Upper lobe of right lung (tissue), 1 donor: ENCODE data around the gene SYT12. TPM values are rescaled to one million over a fixed set of nuclear protein-coding genes. Genes with fewer than 3 reads are reported as not detected.

Experiments
- ATAC-seq: fragments of 200-7000 bp; cut with Tn5 transposase; one replicate; pipeline ENCODE4 v1.9.1; 2020; ENCODE audit warnings: mild to moderate bottlenecking, moderate library complexity
- DNase-seq: peaks from one replicate; pipeline ENCODE4 v3.0.0-alpha.2; 2020
- H3K27ac ChIP-seq: fragments of 200-600 bp; one replicate; pipeline ENCODE4 v1.8.0; 2022
- H3K27me3 ChIP-seq: fragments of 200-600 bp; one replicate; pipeline ENCODE4 v1.8.0; 2022; ENCODE audit warnings: mild to moderate bottlenecking
- H3K36me3 ChIP-seq: fragments of 200-600 bp; one replicate; pipeline ENCODE4 v1.8.0; 2022
- H3K4me1 ChIP-seq: fragments of 200-600 bp; one replicate; pipeline ENCODE4 v1.8.0; 2022
- H3K4me3 ChIP-seq: fragments of 200-600 bp; one replicate; pipeline ENCODE4 v1.8.0; 2022; ENCODE audit warnings: mild to moderate bottlenecking
- H3K9me3 ChIP-seq: fragments of 200-600 bp; one replicate; pipeline ENCODE4 v1.8.0; 2022
- CTCF ChIP-seq: fragments of 200-600 bp; IDR thresholded peaks from one replicate; pipeline ENCODE4 v1.8.0; 2022; ENCODE audit warnings: antibody characterized with exemption
- intact Hi-C: fragments of 100-400 bp; cut with DNase I; formaldehyde crosslinking; loops from one replicate; pipeline ENCODE4 v1.11.0; 2022
- total RNA-seq: library from RNA; stranded (reverse); fragmentation: NEBNext Ultra II Directional; extraction: Animal tissue kit (Norgen Biotek cat#: 25700); gene quantifications from one replicate; pipeline ENCODE4 v1.2.1, GENCODE V29; 2021
- donor health status: DM: no; HTN: yes; CAD: no; lungs with severe emphysema.

The SYT12 gene
- total RNA-seq, 1 donor from 2014 or later, result not detected

DNA sequence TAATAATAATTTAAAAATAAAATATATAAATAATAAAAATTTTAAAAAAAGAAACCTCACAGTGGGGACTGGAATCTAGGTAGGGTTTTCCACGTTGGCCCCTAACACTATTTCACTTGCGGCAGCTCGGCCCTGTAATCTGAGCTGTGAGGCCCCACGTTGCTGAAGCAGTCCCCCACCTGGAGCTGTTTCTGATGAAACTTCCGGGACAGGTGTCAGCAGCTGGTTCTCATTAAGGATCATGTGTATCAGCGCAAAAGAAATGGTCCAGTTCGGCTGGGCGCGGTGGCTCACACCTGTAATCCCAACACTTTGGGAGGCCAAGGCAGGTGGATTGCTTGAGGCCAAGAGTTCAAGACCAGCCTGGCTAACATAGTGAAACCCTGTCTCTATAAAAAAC is 51.0 kb downstream of the SYT12 start:
- Histone ChIP-seq H3K36me3 (no peaks in the 10 kb centered on the region), H3K27ac (no peak overlapping the region), H3K4me3 (no peak overlapping the region), H3K9me3 (no peaks in the 10 kb centered on the region), H3K4me1 (no peaks in the 10 kb centered on the region), H3K27me3 (no peaks in the 10 kb centered on the region)
- no peak for ATAC-seq
- TF ChIP-seq CTCF, result no peak
- DNase-seq, result no peak
- intact Hi-C loops, result no loop called here

DNA sequence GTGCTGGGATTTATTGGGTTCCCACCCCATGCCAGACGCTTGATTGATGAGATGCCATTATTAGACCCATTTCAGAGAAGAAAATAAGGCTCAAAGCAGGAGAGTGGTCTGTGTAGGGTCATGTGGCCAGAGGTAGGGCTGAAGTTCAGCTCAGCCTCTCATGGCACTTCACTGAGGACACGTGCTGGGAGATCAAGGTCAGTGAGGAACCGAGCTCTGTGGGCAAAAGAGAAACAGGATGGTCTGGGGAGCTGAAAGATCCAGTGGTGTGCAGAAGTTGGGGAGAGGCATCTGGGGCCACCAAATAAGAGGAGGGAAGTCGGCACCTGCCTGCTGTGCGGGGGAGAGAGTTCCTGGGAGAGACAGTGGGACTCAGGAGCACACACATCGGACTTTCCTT is 53.3 kb downstream of the SYT12 start:
- Histone ChIP-seq H3K4me1 (no peaks in the 10 kb centered on the region), H3K9me3 (no peaks in the 10 kb centered on the region), H3K4me3 (no peak overlapping the region), H3K27me3 (no peaks in the 10 kb centered on the region), H3K36me3 (no peaks in the 10 kb centered on the region), H3K27ac (no peak overlapping the region)
- TF ChIP-seq CTCF, result no peak
- intact Hi-C loops, result no loop called here
- no peak for ATAC-seq
- DNase-seq, result no peak

DNA sequence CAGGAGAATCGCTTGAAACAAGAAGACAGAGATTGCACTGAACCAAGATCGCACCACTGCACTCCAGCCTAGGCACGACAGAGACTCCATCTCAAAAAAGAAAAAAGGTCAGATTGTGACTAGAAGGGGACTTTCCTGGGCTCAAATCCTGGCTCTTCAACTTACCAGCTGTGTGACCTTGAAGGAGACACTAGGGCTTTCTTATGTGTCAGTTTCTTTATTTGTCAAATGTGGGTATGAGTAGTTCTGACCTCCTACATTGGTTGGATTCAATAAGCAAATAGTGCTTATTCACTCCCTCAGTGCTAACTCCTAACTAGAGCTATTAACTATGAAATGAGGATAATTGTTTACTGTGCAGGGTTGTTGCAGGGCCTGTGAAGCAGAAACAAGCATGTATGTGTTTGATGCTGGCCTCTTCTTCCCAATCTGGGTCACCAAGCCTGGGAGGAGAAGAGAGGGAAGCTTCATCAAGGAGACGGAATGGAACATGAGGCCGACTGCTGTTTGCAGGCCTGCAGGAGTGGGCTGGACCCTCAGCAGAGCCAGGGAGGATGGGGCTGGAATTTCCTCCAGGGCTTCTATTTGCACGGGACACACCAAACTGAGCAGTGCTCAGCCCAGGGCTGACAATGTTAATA is 56.3 kb downstream of the SYT12 start:
- DNase-seq (no peak), ATAC-seq (no peak)
- no peak overlapping the region for H3K27ac ChIP-seq
- TF ChIP-seq CTCF, result no peak
- H3K36me3 ChIP-seq, result no peaks in the 10 kb centered on the region
- intact Hi-C loops, result no loop called here
- no peaks in the 10 kb centered on the region for H3K9me3 ChIP-seq
- H3K4me1 ChIP-seq, result peaks cover 8% of the 10 kb centered on the region
- H3K4me3 ChIP-seq, result no peak overlapping the region
- H3K27me3 ChIP-seq, result no peaks in the 10 kb centered on the region

DNA sequence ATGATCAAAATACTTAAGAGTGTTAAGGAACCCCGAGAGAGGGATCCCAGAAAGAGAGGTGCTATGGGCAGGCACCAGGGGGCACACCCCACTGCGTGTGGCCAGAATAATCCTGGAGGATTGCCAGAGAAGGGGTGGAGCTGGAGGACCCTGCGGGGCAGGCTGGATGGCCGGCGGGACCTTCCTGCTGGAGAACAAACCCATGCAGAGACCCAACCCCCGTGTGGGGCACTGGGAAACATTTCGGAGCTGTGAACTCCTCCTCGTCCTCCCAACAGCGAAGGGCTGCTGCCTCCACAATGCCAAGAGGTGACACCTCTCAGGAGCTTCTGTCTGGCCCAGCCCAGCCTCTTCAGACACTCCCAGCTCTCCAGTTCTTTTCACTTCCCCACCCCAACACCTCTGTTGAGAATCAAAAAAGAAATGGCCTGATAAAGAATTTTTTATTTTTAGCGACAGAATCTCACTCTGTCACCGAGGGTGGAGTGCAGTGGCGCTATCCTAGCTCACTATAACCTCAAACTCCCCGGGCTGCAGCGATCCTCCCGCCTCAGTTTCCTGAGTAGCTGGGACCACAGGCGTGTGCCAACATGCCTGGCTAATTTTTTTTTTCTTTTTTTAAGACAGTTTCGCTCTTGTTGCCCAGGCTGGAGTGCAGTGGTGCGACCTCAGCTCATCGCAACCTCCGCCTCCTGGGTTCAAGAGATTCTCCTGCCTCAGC is 59.3 kb downstream of the SYT12 start:
- ATAC-seq, result no peak
- intact Hi-C loops, result no loop called here
- Histone ChIP-seq H3K9me3 (no peaks in the 10 kb centered on the region), H3K27ac (no peak overlapping the region), H3K4me1 (peaks cover 8% of the 10 kb centered on the region), H3K36me3 (no peaks in the 10 kb centered on the region), H3K27me3 (no peaks in the 10 kb centered on the region), H3K4me3 (no peak overlapping the region)
- DNase-seq, result no peak
- TF ChIP-seq CTCF, result no peak

GRCh38 chr11:67083786-67084366 is 60.9 kb downstream of the SYT12 start:
- no peak for ATAC-seq
- Histone ChIP-seq H3K9me3 (no peaks in the 10 kb centered on the region), H3K36me3 (no peaks in the 10 kb centered on the region), H3K4me1 (peaks cover 8% of the 10 kb centered on the region), H3K4me3 (no peak overlapping the region), H3K27me3 (no peaks in the 10 kb centered on the region), H3K27ac (no peak overlapping the region)
- TF ChIP-seq CTCF, result no peak
- DNase-seq, result no peak
- intact Hi-C loops, result no loop called here
